ENCODE data around the gene KCNN1.

DNA sequence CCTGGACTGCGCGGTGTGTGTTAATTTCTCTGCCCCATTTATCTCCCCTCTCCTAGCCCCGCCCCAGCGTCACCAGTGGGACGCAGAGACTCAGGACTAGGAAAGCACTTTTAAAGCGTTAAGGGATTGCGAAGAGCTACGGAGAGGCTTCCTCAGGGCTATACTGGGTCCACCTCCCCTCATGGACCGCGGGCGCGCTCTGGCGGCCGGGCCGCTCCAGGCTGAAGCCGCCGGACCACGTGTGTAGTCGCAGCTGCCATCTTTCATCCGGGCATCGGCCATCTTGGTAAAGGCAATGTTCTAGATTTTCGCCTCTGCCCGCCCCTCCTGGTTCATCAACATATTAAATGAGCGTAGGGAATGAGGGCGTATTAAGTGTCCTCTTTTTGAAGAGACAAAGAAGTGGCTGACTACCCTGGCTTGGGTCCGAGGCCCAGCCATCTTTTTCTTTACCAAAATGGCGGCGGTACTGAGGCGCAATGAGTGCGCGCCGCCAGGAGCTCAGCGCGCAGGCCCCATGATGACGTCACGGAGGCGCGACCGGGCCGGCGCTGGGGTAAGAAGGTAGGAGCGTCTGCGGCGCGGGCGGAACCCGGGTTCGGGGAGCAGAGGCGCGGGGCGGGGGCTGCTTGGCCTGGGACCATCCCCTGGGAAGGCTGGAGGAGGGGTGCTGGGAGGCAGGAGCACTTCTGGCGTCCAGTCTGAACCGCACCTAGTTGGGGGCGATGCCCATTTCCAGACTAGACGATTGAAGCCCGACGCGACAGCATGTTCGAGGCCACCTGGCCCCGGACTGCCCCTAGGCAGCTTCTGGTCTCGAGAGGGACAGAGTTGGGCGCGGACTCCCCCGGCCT is 34.2 kb upstream of the KCNN1 start, which contains the start of gene CCDC124:
- TF ChIP-seq EZH2phosphoT487 (IDR thresholded peaks at IDR 0.05) (no peak), EZH2 (IDR thresholded peaks at IDR 0.05) (no peak)
- TF ChIP-seq, protein P1, sequence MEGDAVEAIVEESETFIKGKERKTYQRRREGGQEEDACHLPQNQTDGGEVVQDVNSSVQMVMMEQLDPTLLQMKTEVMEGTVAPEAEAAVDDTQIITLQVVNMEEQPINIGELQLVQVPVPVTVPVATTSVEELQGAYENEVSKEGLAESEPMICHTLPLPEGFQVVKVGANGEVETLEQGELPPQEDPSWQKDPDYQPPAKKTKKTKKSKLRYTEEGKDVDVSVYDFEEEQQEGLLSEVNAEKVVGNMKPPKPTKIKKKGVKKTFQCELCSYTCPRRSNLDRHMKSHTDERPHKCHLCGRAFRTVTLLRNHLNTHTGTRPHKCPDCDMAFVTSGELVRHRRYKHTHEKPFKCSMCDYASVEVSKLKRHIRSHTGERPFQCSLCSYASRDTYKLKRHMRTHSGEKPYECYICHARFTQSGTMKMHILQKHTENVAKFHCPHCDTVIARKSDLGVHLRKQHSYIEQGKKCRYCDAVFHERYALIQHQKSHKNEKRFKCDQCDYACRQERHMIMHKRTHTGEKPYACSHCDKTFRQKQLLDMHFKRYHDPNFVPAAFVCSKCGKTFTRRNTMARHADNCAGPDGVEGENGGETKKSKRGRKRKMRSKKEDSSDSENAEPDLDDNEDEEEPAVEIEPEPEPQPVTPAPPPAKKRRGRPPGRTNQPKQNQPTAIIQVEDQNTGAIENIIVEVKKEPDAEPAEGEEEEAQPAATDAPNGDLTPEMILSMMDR (IDR thresholded peaks at IDR 0.05) = peak; percentile 96
